ENCODE results near the gene FDX1. TPM values are rescaled to one million over a fixed set of nuclear protein-coding genes. Genes with fewer than 3 reads are reported as not detected.
A peak's percentile ranks its signal among the peaks of the same experiment; 100 is the strongest.

FDX1 gene
- total RNA-seq, 1 experiment from 2014 or later: 11.9 TPM

- H3F3A ChIP-seq (ENCODE audit: insufficient read depth, low read depth): peaks cover 18% of the 10 kb centered on the region
- H3K36me3 ChIP-seq (ENCODE audit: low read depth): 0 out of 2 replicates have a peak, but pooled peaks cover 1% of the 10 kb centered on the region
- peaks cover 59% of the 10 kb centered on the region for H3K79me2 ChIP-seq (ENCODE audit: low read depth)
- H3K27ac ChIP-seq: no peak overlapping the region; the same call in 1 of the 2 replicates
- H3K27me3 ChIP-seq (ENCODE audit: insufficient read depth, low read depth): no peaks in the 10 kb centered on the region
- H2AFZ ChIP-seq: no peak overlapping the region
- ChIA-PET POLR2A (ENCODE audit: unreplicated experiment) (interaction anchor here (0.7 to 1.2 kb wide), 2 partner anchors 34 to 434 kb away, joined by 3 to 9 read pairs; no protein-coding TSS in a partner anchor), CTCF (no interaction called here)
- peak overlapping the region; percentile 92 for H3K4me2 ChIP-seq
- H3K4me3 ChIP-seq: peak overlapping the region; percentile 89
- H4K20me1 ChIP-seq (ENCODE audit: insufficient read depth): peaks cover 18% of the 10 kb centered on the region; the same call in 1 of the 2 replicates
- no peaks in the 10 kb centered on the region for H3K9me2 ChIP-seq (ENCODE audit: insufficient read depth)
- peak in 1 of 2 experiments; percentile 83 for DNase-seq
- TF ChIP-seq CTCF (conservative IDR thresholded peaks at IDR 0.05) (no peak), EZH2 (IDR thresholded peaks at IDR 0.05; ENCODE audit: low read depth) (no peak)
- no peaks in the 10 kb centered on the region for H3K9me3 ChIP-seq (ENCODE audit: insufficient read depth, low read depth)
- peaks cover 34% of the 10 kb centered on the region for H3K4me1 ChIP-seq (replicated peaks; ENCODE audit: insufficient read depth)
- no TSS peak for BruUV-seq (replicated peaks)
- intact Hi-C loops (cut with micrococcal nuclease; ENCODE audit: unreplicated experiment): loop anchor here (2.0 to 10.0 kb wide), 4 partner anchors 55 to 1016 kb away; partner anchors contain the start of gene ZC3H12C
These were observed 1.9 kb downstream of the FDX1 start for GRCh38 chr11:110431674-110432073.

GRCh38 chr11:110432713-110433392, 3.1 kb downstream of the FDX1 start:
- H2AFZ ChIP-seq: no peak overlapping the region
- peak overlapping the region; percentile 92 for H3K4me2 ChIP-seq
- no peaks in the 10 kb centered on the region for H3K9me3 ChIP-seq (ENCODE audit: insufficient read depth, low read depth)
- H3K36me3 ChIP-seq (ENCODE audit: low read depth): peaks cover 11% of the 10 kb centered on the region; the same call in 1 of the 2 replicates
- no peaks in the 10 kb centered on the region for H3K9me2 ChIP-seq (ENCODE audit: insufficient read depth)
- no peak overlapping the region; the same call in 1 of the 2 replicates for H3K4me3 ChIP-seq
- peaks cover 34% of the 10 kb centered on the region for H3K4me1 ChIP-seq (replicated peaks; ENCODE audit: insufficient read depth)
- BruUV-seq (replicated peaks): no TSS peak
- ChIA-PET CTCF (interaction anchor here (1.1 kb wide), 1 partner anchor 231 kb away, joined by 16 read pairs; no protein-coding TSS in a partner anchor), POLR2A (ENCODE audit: unreplicated experiment) (interaction anchor here (0.6 kb wide), 1 partner anchor 447 kb away, joined by 10 read pairs; no protein-coding TSS in a partner anchor)
- peak overlapping the region; percentile 18; the same call in 1 of the 2 replicates for H3K27ac ChIP-seq
- intact Hi-C loops (cut with micrococcal nuclease; ENCODE audit: unreplicated experiment): loop anchor here (1.0 to 10.0 kb wide), 5 partner anchors 178 to 1014 kb away; partner anchors contain the start of gene ZC3H12C
- peaks cover 18% of the 10 kb centered on the region; the same call in 1 of the 2 replicates for H4K20me1 ChIP-seq (ENCODE audit: insufficient read depth)
- peaks cover 18% of the 10 kb centered on the region for H3F3A ChIP-seq (ENCODE audit: insufficient read depth, low read depth)
- H3K79me2 ChIP-seq (ENCODE audit: low read depth): peaks cover 67% of the 10 kb centered on the region
- TF ChIP-seq EZH2 (IDR thresholded peaks at IDR 0.05; ENCODE audit: low read depth): no peak
- TF ChIP-seq CTCF (conservative IDR thresholded peaks at IDR 0.05): no peak
- no peak for DNase-seq
- H3K27me3 ChIP-seq (ENCODE audit: insufficient read depth, low read depth): no peaks in the 10 kb centered on the region

GRCh38 chr11:110433393-110434333, 3.9 kb downstream of the FDX1 start:
- ChIA-PET CTCF (interaction anchor here (0.6 to 1.1 kb wide), 4 partner anchors 232 to 1346 kb away, joined by 8 to 16 read pairs (median 11); no protein-coding TSS in a partner anchor), POLR2A (ENCODE audit: unreplicated experiment) (no interaction called here)
- Histone ChIP-seq H2AFZ (no peak overlapping the region), H4K20me1 (ENCODE audit: insufficient read depth) (peaks cover 18% of the 10 kb centered on the region; the same call in 1 of the 2 replicates), H3K9me3 (ENCODE audit: insufficient read depth, low read depth) (no peaks in the 10 kb centered on the region), H3K36me3 (ENCODE audit: low read depth) (peaks cover 14% of the 10 kb centered on the region; the same call in 1 of the 2 replicates), H3K9me2 (ENCODE audit: insufficient read depth) (no peaks in the 10 kb centered on the region), H3K4me2 (peak overlapping the region; percentile 92), H3K4me3 (peak overlapping the region; percentile 19; the same call in 1 of the 2 replicates), H3K27ac (peak overlapping the region; percentile 18; the same call in 1 of the 2 replicates), H3K27me3 (ENCODE audit: insufficient read depth, low read depth) (no peaks in the 10 kb centered on the region), H3F3A (ENCODE audit: insufficient read depth, low read depth) (peaks cover 18% of the 10 kb centered on the region), H3K4me1 (replicated peaks; ENCODE audit: insufficient read depth) (peaks cover 34% of the 10 kb centered on the region), H3K79me2 (ENCODE audit: low read depth) (peaks cover 71% of the 10 kb centered on the region)
- TF ChIP-seq CTCF (conservative IDR thresholded peaks at IDR 0.05) (peak; percentile 91), EZH2 (IDR thresholded peaks at IDR 0.05; ENCODE audit: low read depth) (no peak)
- peak in 1 of 2 experiments; percentile 42 for DNase-seq
- intact Hi-C loops (cut with micrococcal nuclease; ENCODE audit: unreplicated experiment): loop anchor here (1.0 to 10.0 kb wide), 6 partner anchors 179 to 1014 kb away; partner anchors contain the start of gene ZC3H12C
- no TSS peak for BruUV-seq (replicated peaks)

All from PC-9 (cell line).